ENCODE measurements around the gene LHPP.
"Not testable (repeated sequence)": the region's sequence is repeated elsewhere in the genome, so short reads cannot be mapped to it uniquely, and the experiment has no call there.

The LHPP gene

GRCh38 chr10:124576526-124577420 is 115.2 kb downstream of the LHPP start:
- DNase-seq: no peak

- no peak for DNase-seq
Measured at GRCh38 chr10:124577651-124578050, 116.0 kb downstream of the LHPP start.

GRCh38 chr10:124578231-124579010 is 116.8 kb downstream of the LHPP start:
- peak; percentile 59 for DNase-seq

GRCh38 chr10:124579011-124579399 is 117.4 kb downstream of the LHPP start:
- DNase-seq: no peak

- no peak for DNase-seq
Measured at GRCh38 chr10:124586142-124586541, 124.5 kb downstream of the LHPP start.

GRCh38 chr10:124587811-124588211 is 126.2 kb downstream of the LHPP start:
- no peak for DNase-seq

- not testable (repeated sequence) for DNase-seq
Measured at GRCh38 chr10:124588341-124588735, 126.7 kb downstream of the LHPP start.

GRCh38 chr10:124588736-124589490 is 127.3 kb downstream of the LHPP start:
- DNase-seq: no peak

GRCh38 chr10:124589491-124590041 is 127.9 kb downstream of the LHPP start:
- DNase-seq: no peak

GRCh38 chr10:124590216-124591122 is 128.8 kb downstream of the LHPP start:
- no peak for DNase-seq

GRCh38 chr10:124591123-124591495 is 129.5 kb downstream of the LHPP start:
- DNase-seq: no peak

GRCh38 chr10:124592101-124592500 is 130.5 kb downstream of the LHPP start:
- no peak for DNase-seq

GRCh38 chr10:124592736-124593430 is 131.3 kb downstream of the LHPP start:
- DNase-seq: no peak

- no peak for DNase-seq
Measured at GRCh38 chr10:124593431-124593985, 131.9 kb downstream of the LHPP start.

GRCh38 chr10:124594240-124594639 is 132.6 kb downstream of the LHPP start:
- DNase-seq: no peak

- no peak for DNase-seq
Measured at GRCh38 chr10:124595143-124595883, 133.7 kb downstream of the LHPP start.

GRCh38 chr10:124596116-124596785 is 134.6 kb downstream of the LHPP start:
- DNase-seq: no peak

- DNase-seq: no peak
Measured at GRCh38 chr10:124596962-124597845, 135.6 kb downstream of the LHPP start.

- DNase-seq: no peak
Measured at GRCh38 chr10:124597846-124598165, 136.2 kb downstream of the LHPP start.

All from NCI-H1436 (cell line).